Activated CD4-positive, alpha-beta T cell treated with anti-CD3 and anti-CD28 coated beads, Interleukin-2, amount 50 U/mL, for 1 hour (primary cell): ENCODE measurements around the gene TPSG1.
"Not testable (repeated sequence)": the region's sequence is repeated elsewhere in the genome, so short reads cannot be mapped to it uniquely, and the experiment has no call there.

ENCODE experiments used
- DNase-seq: peaks from one replicate; pipeline ENCODE4 v3.0.0-alpha.2; 2020

TPSG1 gene

DNA sequence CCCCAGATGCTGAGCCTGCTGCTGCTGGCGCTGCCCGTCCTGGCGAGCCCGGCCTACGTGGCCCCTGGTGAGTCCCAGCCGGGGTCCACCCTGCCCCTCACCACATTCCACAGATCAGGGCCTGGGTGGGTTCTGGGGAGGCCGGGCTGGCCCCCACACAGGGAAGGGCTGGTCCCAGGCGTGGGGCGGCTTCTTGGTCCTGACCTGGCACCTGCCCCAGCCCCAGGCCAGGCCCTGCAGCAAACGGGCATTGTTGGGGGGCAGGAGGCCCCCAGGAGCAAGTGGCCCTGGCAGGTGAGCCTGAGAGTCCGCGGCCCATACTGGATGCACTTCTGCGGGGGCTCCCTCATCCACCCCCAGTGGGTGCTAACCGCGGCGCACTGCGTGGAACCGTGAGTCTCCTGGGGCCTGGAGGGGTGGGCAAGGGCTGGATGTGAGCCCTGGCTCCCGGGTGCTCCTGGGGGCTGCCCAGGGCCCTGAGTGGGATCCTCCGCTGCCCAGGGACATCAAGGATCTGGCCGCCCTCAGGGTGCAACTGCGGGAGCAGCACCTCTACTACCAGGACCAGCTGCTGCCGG is 31.3 kb upstream of the TPSG1 start:
- DNase-seq = not testable (repeated sequence)

DNA sequence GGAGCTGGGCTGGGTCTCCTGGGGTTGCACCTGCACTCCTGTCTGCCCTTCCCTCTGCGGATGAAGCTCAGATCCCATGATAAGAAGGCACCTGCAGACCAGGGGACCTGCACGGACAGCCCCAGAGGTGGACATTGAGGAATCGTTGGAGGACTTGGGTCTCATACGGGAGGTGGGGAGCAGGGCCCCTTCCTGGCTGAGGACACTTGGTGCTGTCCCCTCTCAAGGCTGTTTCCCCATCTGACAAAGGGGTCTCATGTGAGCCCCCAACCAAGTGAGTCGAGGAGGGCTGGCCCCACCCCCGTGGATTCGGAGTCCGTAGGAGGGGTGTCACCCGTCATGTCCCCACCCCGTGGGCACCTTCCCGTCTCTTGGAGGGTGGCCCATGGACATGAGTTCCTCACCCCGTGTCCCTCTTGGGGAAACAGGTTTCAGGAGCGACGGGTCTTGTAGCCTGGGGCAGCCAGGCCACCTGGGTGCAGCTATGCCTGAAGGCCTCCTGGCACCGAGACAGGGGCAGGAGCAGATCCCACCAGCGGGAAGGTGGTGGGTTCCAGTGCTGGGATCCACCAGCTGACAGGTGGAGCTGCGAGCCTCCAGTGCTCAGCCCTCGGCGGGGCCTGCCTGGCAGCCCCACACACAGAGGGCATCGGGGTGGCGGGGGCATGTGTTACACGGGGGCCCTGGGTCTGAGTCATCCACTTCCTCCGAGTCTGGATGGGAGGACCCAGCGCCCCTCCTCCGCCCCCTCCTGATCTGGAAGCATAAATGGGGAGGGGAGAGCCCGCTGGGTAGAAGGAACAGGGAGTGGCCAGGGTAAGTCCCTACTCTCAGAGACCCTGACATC is 30.4 kb upstream of the TPSG1 start, which contains the start of gene TPSD1:
TPSD1 (plus strand) TSS at position 794 of the 847 bp plus-strand sequence. CDS start 212 bp downstream, outside the sequence.
- DNase-seq = not testable (repeated sequence)

DNA sequence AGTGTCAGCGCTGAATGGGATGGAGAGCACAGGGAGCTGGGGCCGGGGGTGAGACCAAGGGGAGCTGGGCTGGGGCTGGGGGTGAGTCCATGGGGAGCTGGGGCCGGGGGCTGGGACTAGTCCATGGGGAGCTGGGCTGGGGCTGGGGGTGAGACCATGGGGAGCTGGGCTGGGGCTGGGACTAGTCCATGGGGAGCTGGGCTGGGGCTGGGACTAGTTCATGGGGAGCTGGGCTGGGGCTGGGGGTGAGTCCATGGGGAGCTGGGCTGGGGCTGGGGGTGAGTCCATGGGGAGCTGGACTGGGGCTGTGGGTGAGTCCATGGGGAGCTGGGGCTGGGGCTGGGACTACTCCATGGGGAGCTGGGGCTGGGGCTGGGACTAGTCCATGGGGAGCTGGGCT is 29.8 kb upstream of the TPSG1 start:
- DNase-seq = not testable (repeated sequence)

GRCh38 chr16:1253701-1254364 is 28.8 kb upstream of the TPSG1 start:
- DNase-seq = not testable (repeated sequence)

GRCh38 chr16:1249031-1249755 is 24.1 kb upstream of the TPSG1 start:
- DNase-seq = not testable (repeated sequence)

DNA sequence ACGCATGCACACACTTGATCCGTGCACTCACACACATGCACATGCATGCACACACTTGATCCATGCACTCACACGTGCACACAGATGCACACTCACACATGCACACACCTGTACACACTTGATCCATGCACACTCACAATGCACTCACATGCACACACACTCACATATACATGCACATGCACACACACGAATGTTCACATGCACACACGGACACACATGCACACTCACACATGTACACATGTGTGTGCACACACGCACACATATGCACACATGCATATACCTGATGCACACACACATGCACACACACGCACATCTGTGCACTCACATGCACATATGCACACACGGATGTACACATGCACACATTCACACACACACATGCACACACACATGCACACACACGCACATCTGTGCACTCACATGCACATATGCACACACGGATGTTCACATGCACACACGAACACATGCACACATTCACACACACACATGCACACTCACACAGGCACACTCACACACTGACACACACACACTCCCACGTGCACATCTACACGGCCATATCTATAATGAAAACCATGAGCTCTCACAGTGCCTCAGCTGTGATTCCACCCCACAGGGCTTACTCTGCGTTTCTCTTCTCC is 23.0 kb upstream of the TPSG1 start:
- not testable (repeated sequence) for DNase-seq

GRCh38 chr16:1245452-1246020 is 20.5 kb upstream of the TPSG1 start:
- DNase-seq = no peak

GRCh38 chr16:1244881-1245280 is 19.8 kb upstream of the TPSG1 start:
- DNase-seq = no peak

DNA sequence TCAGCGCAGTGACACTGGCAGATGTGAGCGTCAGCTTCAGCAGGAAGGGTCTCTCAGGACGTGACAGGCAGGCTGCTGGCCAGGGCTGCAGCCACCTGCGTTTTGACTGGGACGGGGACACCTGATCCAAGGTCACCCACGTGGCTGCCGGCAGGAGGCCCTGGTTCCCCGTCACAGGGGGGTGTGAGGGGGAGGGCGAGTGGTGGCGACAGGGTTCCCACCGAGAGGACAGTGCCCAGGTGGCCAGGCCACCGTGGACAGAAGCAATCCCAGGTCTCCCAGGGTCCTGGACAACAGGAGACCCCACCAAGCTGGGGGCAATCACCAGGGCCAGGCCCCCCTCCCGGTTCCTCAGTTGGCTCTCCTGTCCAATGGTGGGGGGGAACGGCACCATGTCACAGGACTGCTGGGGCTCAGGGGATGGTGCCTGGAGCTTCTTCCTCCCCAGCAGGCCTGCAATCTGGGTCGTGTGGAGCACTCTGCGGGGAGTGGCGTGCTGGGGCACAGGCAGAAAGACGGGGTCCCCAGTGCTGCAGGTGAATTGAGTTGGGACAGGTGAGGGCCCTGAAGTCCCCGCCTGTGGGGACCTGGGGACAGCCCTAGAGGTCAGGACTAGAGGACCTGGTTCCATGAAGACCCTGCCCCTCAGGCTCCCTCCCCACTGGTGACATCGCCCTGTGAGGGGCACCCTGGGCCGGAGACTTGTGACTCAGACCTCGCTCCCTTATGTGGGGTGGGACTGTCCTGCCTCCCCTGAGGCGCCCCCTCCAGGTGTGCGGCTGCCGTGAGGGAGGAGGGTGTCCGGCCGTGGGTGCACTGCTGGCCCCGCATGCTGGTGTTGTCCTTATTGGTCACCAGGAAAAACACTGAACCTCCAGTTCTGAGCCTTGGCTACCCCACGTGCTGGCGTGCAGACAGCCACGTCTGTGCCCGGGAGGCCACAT is 19.1 kb upstream of the TPSG1 start:
- not testable (repeated sequence) for DNase-seq

- not testable (repeated sequence) for DNase-seq
Observed at GRCh38 chr16:1243363-1243762, 18.3 kb upstream of the TPSG1 start.

DNA sequence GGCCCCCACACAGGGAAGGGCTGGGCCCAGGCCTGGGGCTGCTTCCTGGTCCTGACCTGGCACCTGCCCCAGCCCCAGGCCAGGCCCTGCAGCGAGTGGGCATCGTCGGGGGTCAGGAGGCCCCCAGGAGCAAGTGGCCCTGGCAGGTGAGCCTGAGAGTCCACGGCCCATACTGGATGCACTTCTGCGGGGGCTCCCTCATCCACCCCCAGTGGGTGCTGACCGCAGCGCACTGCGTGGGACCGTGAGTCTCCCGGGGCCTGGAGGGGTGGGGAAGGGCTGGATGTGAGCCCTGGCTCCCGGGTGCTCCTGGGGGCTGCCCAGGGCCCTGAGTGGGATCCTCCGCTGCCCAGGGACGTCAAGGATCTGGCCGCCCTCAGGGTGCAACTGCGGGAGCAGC is 16.0 kb upstream of the TPSG1 start:
- DNase-seq = not testable (repeated sequence)

DNA sequence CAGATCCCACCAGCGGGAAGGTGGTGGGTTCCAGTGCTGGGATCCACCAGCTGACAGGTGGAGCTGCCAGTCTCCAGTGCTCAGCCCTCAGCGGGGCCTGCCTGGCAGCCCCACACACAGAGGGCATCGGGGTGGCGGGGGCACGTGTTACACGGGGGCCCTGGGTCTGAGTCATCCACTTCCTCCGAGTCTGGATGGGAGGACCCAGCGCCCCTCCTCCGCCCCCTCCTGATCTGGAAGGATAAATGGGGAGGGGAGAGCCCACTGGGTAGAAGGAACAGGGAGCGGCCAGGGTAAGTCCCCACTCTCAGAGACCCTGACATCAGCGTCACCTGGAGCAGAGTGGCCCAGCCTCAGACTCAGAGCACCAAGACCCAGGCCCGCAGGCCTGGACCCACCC is 15.4 kb upstream of the TPSG1 start, which contains the start of gene TPSAB1:
TPSAB1 (plus strand) TSS at position 270 of the 400 bp plus-strand sequence. CDS start 234 bp downstream, outside the sequence.
- not testable (repeated sequence) for DNase-seq

DNA sequence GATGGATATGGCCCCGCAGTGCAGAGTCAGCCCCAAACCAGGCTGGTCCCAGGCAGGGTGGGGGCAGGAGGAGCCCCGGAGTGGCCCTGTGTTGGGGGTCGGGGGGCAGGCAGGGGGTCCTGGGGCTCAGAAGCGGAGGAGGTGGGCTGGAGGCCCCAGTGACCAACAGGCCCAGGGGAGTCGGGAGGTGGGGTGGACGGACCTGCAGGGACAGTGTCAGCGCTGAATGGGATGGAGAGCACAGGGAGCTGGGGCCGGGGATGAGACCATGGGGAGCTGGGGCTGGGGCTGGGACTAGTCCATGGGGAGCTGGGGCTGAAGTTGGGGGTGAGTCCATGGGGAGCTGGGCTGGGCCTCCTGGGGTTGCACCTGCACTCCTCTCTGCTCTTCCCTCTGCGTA is 14.5 kb upstream of the TPSG1 start:
- not testable (repeated sequence) for DNase-seq

DNA sequence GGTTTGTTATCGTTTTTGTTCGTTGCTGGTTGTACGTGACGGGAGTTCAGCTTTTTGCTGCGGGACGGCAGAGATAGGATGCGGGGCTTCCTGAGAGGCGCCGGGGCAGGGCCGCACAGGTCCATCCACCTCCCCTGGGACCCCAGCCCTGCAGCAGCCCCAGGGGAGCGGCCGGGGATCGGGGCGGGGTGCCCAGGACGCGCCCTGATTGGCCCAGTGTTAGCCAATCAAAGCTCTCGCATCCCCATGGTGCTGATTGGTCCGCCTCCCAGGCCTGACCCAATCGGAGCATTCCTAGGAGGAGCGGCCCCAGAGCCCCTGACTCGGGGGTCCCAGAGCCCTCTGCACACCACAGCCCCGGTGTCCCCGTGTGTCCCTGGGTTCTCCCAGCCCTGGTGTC is 13.8 kb upstream of the TPSG1 start:
- not testable (repeated sequence) for DNase-seq

DNA sequence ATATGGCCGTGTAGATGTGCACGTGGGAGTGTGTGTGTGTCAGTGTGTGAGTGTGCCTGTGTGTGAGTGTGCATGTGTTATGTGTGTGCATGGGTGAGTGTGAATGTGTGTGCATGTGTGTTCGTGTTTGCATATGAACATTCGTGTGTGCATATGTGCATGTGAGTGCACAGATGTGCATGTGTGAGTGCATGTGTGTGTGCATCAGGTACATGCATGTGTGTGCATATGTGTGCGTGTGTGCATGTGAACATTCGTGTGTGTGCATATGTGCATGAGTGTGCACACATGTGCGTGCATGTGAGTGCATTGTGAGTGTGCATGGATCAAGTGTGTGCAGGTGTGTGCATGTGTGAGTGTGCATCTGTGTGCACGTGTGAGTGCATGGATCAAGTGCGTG is 12.9 kb upstream of the TPSG1 start:
- no peak for DNase-seq

DNA sequence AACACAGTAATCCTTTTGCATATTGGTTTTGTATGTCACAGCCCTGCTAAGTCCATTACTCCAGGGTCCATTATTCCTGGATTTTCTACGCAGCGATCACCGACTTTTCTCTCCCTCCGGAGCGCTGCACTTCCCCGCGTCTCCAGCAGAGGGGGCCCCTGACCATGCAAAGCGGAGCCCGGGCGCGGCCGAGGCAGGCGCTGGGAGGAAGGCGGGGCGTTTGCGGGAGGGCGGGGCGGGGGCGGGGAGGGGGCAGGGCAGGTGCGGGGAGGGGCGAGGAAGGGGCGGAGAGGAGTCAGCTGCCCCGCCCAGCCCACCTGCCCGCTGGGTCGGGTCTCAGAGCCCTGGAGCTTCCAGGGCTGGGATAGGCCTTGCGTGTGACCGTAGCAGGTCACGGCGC is 11.6 kb upstream of the TPSG1 start:
- DNase-seq = not testable (repeated sequence)

- DNase-seq = not testable (repeated sequence)
Observed at GRCh38 chr16:1232049-1232748, 7.1 kb upstream of the TPSG1 start.

DNA sequence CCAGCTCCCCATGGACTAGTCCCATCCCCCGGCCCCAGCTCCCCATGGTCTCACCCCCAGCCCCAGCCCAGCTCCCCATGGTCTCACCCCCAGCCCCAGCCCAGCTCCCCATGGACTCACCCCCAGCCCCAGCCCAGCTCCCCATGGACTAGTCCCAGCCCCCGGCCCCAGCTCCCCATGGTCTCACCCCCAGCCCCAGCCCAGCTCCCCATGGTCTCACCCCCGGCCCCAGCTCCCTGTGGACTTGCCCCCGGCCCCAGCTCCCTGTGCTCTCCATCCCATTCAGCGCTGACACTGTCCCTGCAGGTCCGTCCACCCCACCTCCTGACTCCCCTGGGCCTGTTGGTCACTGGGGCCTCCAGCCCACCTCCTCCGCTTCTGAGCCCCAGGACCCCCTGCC is 6.2 kb upstream of the TPSG1 start:
- DNase-seq = not testable (repeated sequence)

DNA sequence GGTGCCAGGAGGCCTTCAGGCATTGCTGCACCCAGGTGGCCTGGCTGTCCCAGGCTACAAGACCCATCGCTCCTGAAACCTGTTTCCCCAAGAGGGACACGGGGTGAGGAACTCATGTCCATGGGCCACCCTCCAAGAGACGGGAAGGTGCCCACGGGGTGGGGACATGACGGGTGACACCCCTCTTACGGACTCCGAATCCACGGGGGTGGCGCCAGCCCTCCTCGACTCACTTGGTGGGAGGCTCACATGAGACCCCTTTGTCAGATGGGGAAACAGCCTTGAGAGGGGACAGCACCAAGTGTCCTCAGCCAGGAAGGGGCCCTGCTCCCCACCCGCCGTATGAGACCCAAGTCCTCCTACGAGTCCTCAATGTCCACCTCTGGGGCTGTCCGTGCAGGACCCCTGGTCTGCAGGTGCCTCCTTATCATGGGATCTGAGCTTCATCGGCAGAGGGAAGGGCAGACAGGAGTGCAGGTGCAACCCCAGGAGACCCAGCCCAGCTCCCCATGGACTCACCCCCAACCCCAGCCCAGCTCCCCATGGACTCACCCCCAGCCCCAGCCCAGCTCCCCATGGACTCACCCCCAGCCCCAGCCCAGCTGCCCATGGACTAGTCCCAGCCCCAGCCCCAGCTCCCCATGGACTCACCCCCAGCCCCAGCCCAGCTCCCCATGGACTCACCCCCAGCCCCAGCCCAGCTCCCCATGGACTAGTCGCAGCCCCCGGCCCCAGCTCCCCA is 5.6 kb upstream of the TPSG1 start:
- not testable (repeated sequence) for DNase-seq
